ENCODE measurements around the gene ITPRID1.
"Not testable (repeated sequence)": the region's sequence is repeated elsewhere in the genome, so short reads cannot be mapped to it uniquely, and the experiment has no call there.

GRCh38 chr7:31470883-31471282 lies 43.0 kb upstream of the ITPRID1 start:
- not testable (repeated sequence) for TF ChIP-seq CTCF (IDR thresholded peaks at IDR 0.05; ENCODE audit: insufficient read depth, low read length, poor library complexity, severe bottlenecking); EZH2phosphoT487 (conservative IDR thresholded peaks at IDR 0.05; ENCODE audit: low read length)
